ENCODE results near the gene PGF. TPM values are rescaled to one million over a fixed set of nuclear protein-coding genes. Genes with fewer than 3 reads are reported as not detected.

Gene PGF
- polyA plus RNA-seq, 1 donor, result 51.0 TPM

GRCh38 chr14:74978416-74978947, 23.1 kb upstream of the PGF start:
- no peak for DNase-seq

- DNase-seq, result no peak
These were observed 22.5 kb upstream of the PGF start for GRCh38 chr14:74977901-74978385.

- no peak for DNase-seq
These were observed 21.9 kb upstream of the PGF start for GRCh38 chr14:74977164-74977900.

- no peak for DNase-seq
These were observed 21.1 kb upstream of the PGF start for GRCh38 chr14:74976264-74977113.

- peak; percentile 90 for DNase-seq
These were observed 19.8 kb upstream of the PGF start for GRCh38 chr14:74975059-74975810.

- DNase-seq, result peak; percentile 73
These were observed 19.1 kb upstream of the PGF start for GRCh38 chr14:74974364-74975058.

GRCh38 chr14:74973905-74974363, 18.5 kb upstream of the PGF start:
- no peak for DNase-seq

- peak; percentile 66 for DNase-seq
These were observed 17.7 kb upstream of the PGF start for GRCh38 chr14:74973003-74973653.

- DNase-seq, result no peak
These were observed 13.4 kb upstream of the PGF start for GRCh38 chr14:74968811-74969210.

- DNase-seq, result no peak
These were observed 10.2 kb upstream of the PGF start for GRCh38 chr14:74965486-74966153.

- no peak for DNase-seq
These were observed 9.5 kb upstream of the PGF start for GRCh38 chr14:74964787-74965485.

- DNase-seq, result no peak
These were observed 8.4 kb upstream of the PGF start for GRCh38 chr14:74963705-74964271.

GRCh38 chr14:74963178-74963704, 7.8 kb upstream of the PGF start:
- no peak for DNase-seq

GRCh38 chr14:74962493-74962892, 7.1 kb upstream of the PGF start:
- DNase-seq, result no peak

- DNase-seq, result no peak
These were observed 6.6 kb upstream of the PGF start for GRCh38 chr14:74962046-74962445.

- DNase-seq, result no peak
These were observed 6.0 kb upstream of the PGF start for GRCh38 chr14:74961238-74961911.

GRCh38 chr14:74960736-74961135, 5.3 kb upstream of the PGF start:
- DNase-seq, result no peak

- no peak for DNase-seq
These were observed 4.3 kb upstream of the PGF start for GRCh38 chr14:74959596-74960180.
